Thyroid gland (tissue), 4 donors: Measurements from ENCODE around the gene FLCN. TPM values are rescaled to one million over a fixed set of nuclear protein-coding genes. Genes with fewer than 3 reads are reported as not detected.
"Not testable (repeated sequence)": the region's sequence is repeated elsewhere in the genome, so short reads cannot be mapped to it uniquely, and the experiment has no call there.

Source experiments
- DNase-seq, 2 donors: peaks; one replicate each; pipeline ENCODE4 v3.0.0-alpha.2; 2019
- H3K27ac ChIP-seq, 3 donors: fragments of 200-600 bp; sonication (generic); 1 replicate in 2 of 3; 2 replicates in 1 of 3; pipeline ENCODE4 v1.5.1; 2016 to 2019; ENCODE audit warnings: mild to moderate bottlenecking in 1 of 3, moderate library complexity in 1 of 3
- H3K27me3 ChIP-seq: fragments of 200-600 bp; sonication (generic); one replicate; pipeline ENCODE4 v1.5.1; 2019
- H3K36me3 ChIP-seq, 2 donors: fragments of 200-600 bp; sonication (generic); one replicate each; pipeline ENCODE4 v1.5.1; 2016 to 2019
- H3K4me1 ChIP-seq, 2 donors: fragments of 200-600 bp; sonication (generic); one replicate each; pipeline ENCODE4 v1.5.1; 2017 to 2019
- H3K4me3 ChIP-seq, 3 donors: fragments of 200-600 bp; sonication (generic); replicated peaks in 1 of 3; 1 replicate in 2 of 3; 2 replicates in 1 of 3; pipeline ENCODE4 v1.5.1; 2016; ENCODE audit warnings: mild to moderate bottlenecking in 1 of 3
- H3K9me3 ChIP-seq: fragments of 200-600 bp; sonication (generic); one replicate; pipeline ENCODE4 v1.5.1; 2017
- POLR2A ChIP-seq, 2 donors: fragments of 450-650 bp; IDR thresholded peaks; one replicate each; pipeline ENCODE4 v1.6.1; 2017; ENCODE audit warnings: antibody characterized with exemption in 2 of 2, mild to moderate bottlenecking in 2 of 2, moderate library complexity in 1 of 2
- WGBS, 2 donors: methylation state at CpG; one replicate each; pipeline ENCODE4 v1.1.5; 2017; 5-methylcytosine and 5-hydroxymethylcytosine counted together
- intact Hi-C: fragments of 100-400 bp; cut with DNase I; formaldehyde crosslinking; loops from one replicate; pipeline ENCODE4 v1.15.1; 2023
- total RNA-seq, 4 donors: library from RNA; depleted of rRNA; stranded (reverse); fragments of >200 nt; gene quantifications; one replicate each; pipeline ENCODE4 v1.2.3, GENCODE V29; 2016
- TF ChIP-seq, protein P1 (sequence below), 6 experiments: fragments of 200-600 bp in 3 of 6; fragments of 450-650 bp in 3 of 6; sonication (generic) in 3 of 6; IDR thresholded peaks; one replicate each; pipeline ENCODE4 v1.5.1; 2016 to 2019; ENCODE audit warnings: antibody characterized with exemption in 6 of 6, mild to moderate bottlenecking in 2 of 6, inconsistent platforms in 1 of 6, moderate library complexity in 1 of 6

FLCN gene
- total RNA-seq, 4 donors from 2014 or later: 61.5 to 79.7 (median 68.2) TPM

DNA sequence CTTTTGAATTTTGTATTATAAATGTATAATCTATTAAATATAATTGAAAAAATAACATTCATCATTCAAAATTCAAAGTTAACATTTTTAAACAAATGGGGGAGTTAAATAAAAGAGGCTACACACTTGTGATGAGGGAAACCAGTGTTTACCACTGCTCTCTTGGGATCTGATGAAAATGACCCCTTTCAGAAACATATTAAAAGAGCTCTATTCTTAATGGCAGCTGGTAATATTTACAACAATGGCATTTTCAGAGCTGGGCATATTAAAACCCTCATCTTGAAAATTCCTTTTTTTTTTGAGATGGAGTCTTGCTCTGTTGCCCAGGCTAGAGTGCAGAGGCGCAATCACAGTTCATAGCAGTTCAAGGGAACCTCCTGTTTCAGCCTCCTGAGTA lies 19.3 kb upstream of the FLCN start:
- peaks cover 61 to 63% of the 10 kb centered on the region in 2 donors for H3K36me3 ChIP-seq

DNA sequence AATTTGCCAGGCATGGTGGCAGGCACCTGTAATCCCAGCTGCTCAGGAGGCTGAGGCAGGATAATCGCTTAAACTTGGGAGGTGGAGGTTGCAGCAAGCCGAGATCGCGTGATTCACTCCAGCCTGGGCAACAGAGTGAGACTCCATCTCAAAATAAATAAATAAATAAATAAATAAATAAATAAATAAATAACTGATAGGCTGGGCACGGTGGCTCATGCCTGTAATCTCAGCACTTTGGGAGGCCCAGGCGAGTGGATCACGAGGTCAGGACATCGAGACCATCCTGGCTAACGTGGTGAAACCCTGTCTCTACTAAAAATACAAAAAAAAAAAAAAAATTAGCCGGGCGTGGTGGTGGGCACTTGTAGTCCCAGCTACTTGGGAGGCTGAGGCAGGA lies 18.7 kb upstream of the FLCN start:
- H3K27ac ChIP-seq, intact Hi-C loops, DNase-seq, H3K27me3 ChIP-seq, H3K4me1 ChIP-seq, H3K9me3 ChIP-seq, H3K4me3 ChIP-seq: not testable (repeated sequence)
- peaks cover 56% of the 10 kb centered on the region in 2 donors for H3K36me3 ChIP-seq
- 89 to 96% methylated on average over 11 of the region's 11 CpGs for WGBS, 2 donors

More for the DNA sequence above, 19.3 kb upstream of the FLCN start:
- intact Hi-C loops: no loop called here
- H3K27ac ChIP-seq: no peak overlapping the region
- DNase-seq: no peak
- TF ChIP-seq, protein P1, sequence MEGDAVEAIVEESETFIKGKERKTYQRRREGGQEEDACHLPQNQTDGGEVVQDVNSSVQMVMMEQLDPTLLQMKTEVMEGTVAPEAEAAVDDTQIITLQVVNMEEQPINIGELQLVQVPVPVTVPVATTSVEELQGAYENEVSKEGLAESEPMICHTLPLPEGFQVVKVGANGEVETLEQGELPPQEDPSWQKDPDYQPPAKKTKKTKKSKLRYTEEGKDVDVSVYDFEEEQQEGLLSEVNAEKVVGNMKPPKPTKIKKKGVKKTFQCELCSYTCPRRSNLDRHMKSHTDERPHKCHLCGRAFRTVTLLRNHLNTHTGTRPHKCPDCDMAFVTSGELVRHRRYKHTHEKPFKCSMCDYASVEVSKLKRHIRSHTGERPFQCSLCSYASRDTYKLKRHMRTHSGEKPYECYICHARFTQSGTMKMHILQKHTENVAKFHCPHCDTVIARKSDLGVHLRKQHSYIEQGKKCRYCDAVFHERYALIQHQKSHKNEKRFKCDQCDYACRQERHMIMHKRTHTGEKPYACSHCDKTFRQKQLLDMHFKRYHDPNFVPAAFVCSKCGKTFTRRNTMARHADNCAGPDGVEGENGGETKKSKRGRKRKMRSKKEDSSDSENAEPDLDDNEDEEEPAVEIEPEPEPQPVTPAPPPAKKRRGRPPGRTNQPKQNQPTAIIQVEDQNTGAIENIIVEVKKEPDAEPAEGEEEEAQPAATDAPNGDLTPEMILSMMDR (IDR thresholded peaks at IDR 0.05): no peak
- TF ChIP-seq POLR2A (IDR thresholded peaks at IDR 0.05): no peak
- no peaks in the 10 kb centered on the region for H3K9me3 ChIP-seq
- no peaks in the 10 kb centered on the region for H3K27me3 ChIP-seq
- WGBS, 2 donors: 97 to 100% methylated on average over 1 of the region's 1 CpG
- H3K4me3 ChIP-seq: no peak overlapping the region
- no peaks in the 10 kb centered on the region for H3K4me1 ChIP-seq

DNA sequence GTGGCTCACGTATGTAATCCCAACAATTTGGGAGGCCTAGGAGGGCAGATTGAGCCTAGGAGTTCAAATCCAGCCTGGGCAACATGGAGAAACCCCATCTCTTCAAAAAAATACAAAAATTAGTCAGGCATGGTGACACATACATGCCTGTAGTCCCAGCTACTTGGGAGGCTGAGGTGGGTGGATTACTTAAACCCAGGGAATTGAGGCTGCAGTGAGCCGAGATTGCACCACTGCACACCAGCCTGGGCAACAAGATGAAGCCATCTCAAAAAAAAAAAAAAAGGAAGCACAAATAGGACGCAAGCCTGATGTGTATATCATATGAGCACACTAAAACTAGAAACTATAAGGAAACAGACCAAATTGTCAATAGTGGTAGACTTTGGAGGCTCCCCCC lies 17.1 kb upstream of the FLCN start:
- H3K9me3 ChIP-seq: no peaks in the 10 kb centered on the region
- no peak overlapping the region for H3K27ac ChIP-seq
- H3K36me3 ChIP-seq: peaks cover 42 to 53% of the 10 kb centered on the region in 2 donors
- TF ChIP-seq, protein P1 (IDR thresholded peaks at IDR 0.05): no peak
- no peaks in the 10 kb centered on the region for H3K27me3 ChIP-seq
- DNase-seq: no peak
- WGBS, 2 donors: 82 to 94% methylated on average over 3 of the region's 3 CpGs
- intact Hi-C loops: no loop called here
- no peaks in the 10 kb centered on the region for H3K4me1 ChIP-seq
- H3K4me3 ChIP-seq: no peak overlapping the region

DNA sequence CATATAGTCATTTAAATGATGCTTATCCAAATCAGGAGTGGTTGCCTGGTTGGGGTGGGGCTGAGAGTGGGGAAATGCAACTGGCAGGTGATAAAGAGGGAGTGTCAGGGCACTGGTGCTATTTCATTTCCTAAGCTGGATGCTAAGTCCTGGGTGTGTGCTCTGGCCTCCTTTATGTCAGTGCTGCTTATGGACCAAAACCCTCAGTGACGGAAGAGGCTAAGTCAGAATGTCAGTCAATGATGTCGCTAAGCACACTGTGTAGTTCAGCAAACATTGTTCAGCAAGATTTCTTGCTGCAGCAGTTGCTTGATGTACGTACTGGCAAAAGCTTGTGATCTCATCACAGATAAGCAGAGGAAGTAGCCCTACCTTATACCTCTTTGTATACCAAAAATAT lies 16.4 kb upstream of the FLCN start:
- no peak overlapping the region for H3K4me3 ChIP-seq
- no peak for DNase-seq
- no peaks in the 10 kb centered on the region for H3K9me3 ChIP-seq
- no peaks in the 10 kb centered on the region for H3K27me3 ChIP-seq
- peaks cover 39 to 50% of the 10 kb centered on the region in 2 donors for H3K36me3 ChIP-seq
- WGBS, 2 donors: 95 to 100% methylated on average over 3 of the region's 3 CpGs
- intact Hi-C loops: no loop called here
- TF ChIP-seq, protein P1 (IDR thresholded peaks at IDR 0.05): no peak
- TF ChIP-seq POLR2A (IDR thresholded peaks at IDR 0.05): no peak
- no peak overlapping the region for H3K27ac ChIP-seq
- H3K4me1 ChIP-seq: no peaks in the 10 kb centered on the region

DNA sequence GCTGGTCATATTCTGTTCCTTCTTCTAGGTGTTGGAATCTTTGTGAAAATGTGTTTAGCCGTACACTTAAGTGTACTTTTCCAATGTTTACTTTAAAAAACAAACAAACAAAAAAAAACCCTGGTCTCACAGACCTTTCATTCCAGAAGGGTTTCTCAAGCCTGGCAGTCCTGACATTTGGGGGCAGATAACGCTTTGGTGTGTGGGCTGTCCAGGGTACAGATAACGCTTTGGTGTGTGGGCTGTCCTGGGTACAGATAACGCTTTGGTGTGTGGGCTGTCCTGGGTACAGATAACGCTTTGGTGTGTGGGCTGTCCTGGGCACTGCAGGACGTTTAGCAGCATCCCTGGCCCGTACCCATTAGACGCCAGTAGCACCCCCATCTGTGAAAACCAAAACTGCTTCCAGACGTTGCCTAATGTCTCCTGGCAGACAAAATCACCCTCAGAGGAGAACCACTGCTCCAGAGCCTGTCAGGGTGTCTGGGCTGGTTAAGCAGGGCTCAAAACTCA lies 15.2 kb upstream of the FLCN start:
- H3K36me3 ChIP-seq: peaks cover 46 to 49% of the 10 kb centered on the region in 2 donors

More for the DNA sequence above, 15.2 kb upstream of the FLCN start:
- Histone ChIP-seq H3K4me1 (no peaks in the 10 kb centered on the region), H3K27ac (no peak overlapping the region), H3K27me3 (no peaks in the 10 kb centered on the region), H3K9me3 (no peaks in the 10 kb centered on the region), H3K4me3 (no peak overlapping the region)
- intact Hi-C loops: no loop called here
- 82 to 87% methylated on average over 9 of the region's 9 CpGs for whole genome bisulfite sequencing, 2 donors
- no peak for DNase-seq
- TF ChIP-seq, protein P1 (IDR thresholded peaks at IDR 0.05): no peak
- no peak for TF ChIP-seq POLR2A (IDR thresholded peaks at IDR 0.05)
